CD4-positive, alpha-beta T cell treated with Interleukin-6 for 4 hours (primary cell): ENCODE measurements around the gene PLCB4.

Experiments
- DNase-seq: peaks from one replicate; pipeline ENCODE4 v3.0.0-alpha.2; 2020; ENCODE audit warnings: mixed read lengths

Gene PLCB4

GRCh38 chr20:9281803-9282202 is 212.9 kb downstream of the PLCB4 start:
- DNase-seq, result no peak

GRCh38 chr20:9285617-9286016 is 216.7 kb downstream of the PLCB4 start:
- DNase-seq, result no peak

- DNase-seq, result no peak
These were observed 217.9 kb downstream of the PLCB4 start for GRCh38 chr20:9286501-9287461.

- DNase-seq, result no peak
These were observed 218.9 kb downstream of the PLCB4 start for GRCh38 chr20:9287826-9288225.

GRCh38 chr20:9290331-9290730 is 221.4 kb downstream of the PLCB4 start:
- no peak for DNase-seq

- no peak for DNase-seq
These were observed 224.3 kb downstream of the PLCB4 start for GRCh38 chr20:9293145-9293544.

GRCh38 chr20:9294041-9294440 is 225.2 kb downstream of the PLCB4 start:
- DNase-seq, result no peak

- no peak for DNase-seq
These were observed 230.0 kb downstream of the PLCB4 start for GRCh38 chr20:9298906-9299305.

GRCh38 chr20:9300080-9300479 is 231.2 kb downstream of the PLCB4 start:
- no peak for DNase-seq

- no peak for DNase-seq
These were observed 231.6 kb downstream of the PLCB4 start for GRCh38 chr20:9300534-9300933.

GRCh38 chr20:9301129-9302090 is 232.5 kb downstream of the PLCB4 start:
- DNase-seq, result no peak

- no peak for DNase-seq
These were observed 233.2 kb downstream of the PLCB4 start for GRCh38 chr20:9302091-9302462.

- DNase-seq, result no peak
These were observed 237.6 kb downstream of the PLCB4 start for GRCh38 chr20:9306521-9306920.

- no peak for DNase-seq
These were observed 239.2 kb downstream of the PLCB4 start for GRCh38 chr20:9308056-9308455.

GRCh38 chr20:9311132-9311531 is 242.2 kb downstream of the PLCB4 start:
- DNase-seq, result no peak

GRCh38 chr20:9319687-9320384 is 250.9 kb downstream of the PLCB4 start:
- DNase-seq, result no peak

GRCh38 chr20:9321007-9321406 is 252.1 kb downstream of the PLCB4 start:
- no peak for DNase-seq

- no peak for DNase-seq
These were observed 253.8 kb downstream of the PLCB4 start for GRCh38 chr20:9322661-9323060.

GRCh38 chr20:9323622-9324021 is 254.7 kb downstream of the PLCB4 start:
- no peak for DNase-seq

- no peak for DNase-seq
These were observed 260.6 kb downstream of the PLCB4 start for GRCh38 chr20:9329355-9330101.

GRCh38 chr20:9330151-9330550 is 261.3 kb downstream of the PLCB4 start:
- no peak for DNase-seq
